ENCODE data around the gene TTC9.

The TTC9 gene

GRCh38 chr14:70663707-70664179 lies 22.0 kb downstream of the TTC9 start:
- Histone ChIP-seq H3K36me3 (ENCODE audit: insufficient read depth, low read length) (0 out of 2 replicates have a peak, but pooled peaks cover 5% of the 10 kb centered on the region), H4K20me1 (ENCODE audit: insufficient read depth, low read length, poor library complexity, severe bottlenecking) (no peaks in the 10 kb centered on the region), H3K79me2 (ENCODE audit: insufficient read depth, low read length) (peaks cover 12% of the 10 kb centered on the region; the same call in 1 of the 2 replicates), H3K4me3 (ENCODE audit: low read length, poor library complexity, severe bottlenecking) (no peak overlapping the region), H2AFZ (ENCODE audit: low read length) (no peak overlapping the region), H3K9me3 (ENCODE audit: insufficient read depth, low read depth, low read length) (no peaks in the 10 kb centered on the region), H3K9me2 (replicated peaks; ENCODE audit: low read depth, low read length) (no peaks in the 10 kb centered on the region), H3F3A (ENCODE audit: low read depth) (no peaks in the 10 kb centered on the region), H3K4me1 (ENCODE audit: insufficient read depth, low read length, poor library complexity, severe bottlenecking) (peaks cover 35% of the 10 kb centered on the region), H3K27me3 (ENCODE audit: insufficient read depth, low read length, poor library complexity, severe bottlenecking) (no peaks in the 10 kb centered on the region), H3K4me2 (ENCODE audit: low read depth, low read length, poor library complexity, severe bottlenecking) (no peak overlapping the region), H3K9ac (ENCODE audit: low read depth, low read length, poor library complexity, severe bottlenecking) (no peak overlapping the region)
- TF ChIP-seq EZH2phosphoT487 (IDR thresholded peaks at IDR 0.05; ENCODE audit: borderline replicate concordance) = no peak
- TF ChIP-seq CTCF (conservative IDR thresholded peaks at IDR 0.05; ENCODE audit: low read length) = no peak

GRCh38 chr14:70664698-70665447 lies 23.2 kb downstream of the TTC9 start:
- TF ChIP-seq CTCF (conservative IDR thresholded peaks at IDR 0.05; ENCODE audit: low read length) (no peak), EZH2phosphoT487 (IDR thresholded peaks at IDR 0.05; ENCODE audit: borderline replicate concordance) (no peak)
- Histone ChIP-seq H3F3A (ENCODE audit: low read depth) (no peaks in the 10 kb centered on the region), H3K79me2 (ENCODE audit: insufficient read depth, low read length) (peaks cover 6% of the 10 kb centered on the region; the same call in 1 of the 2 replicates), H3K27me3 (ENCODE audit: insufficient read depth, low read length, poor library complexity, severe bottlenecking) (no peaks in the 10 kb centered on the region), H3K9me2 (replicated peaks; ENCODE audit: low read depth, low read length) (no peaks in the 10 kb centered on the region), H3K9me3 (ENCODE audit: insufficient read depth, low read depth, low read length) (no peaks in the 10 kb centered on the region), H2AFZ (ENCODE audit: low read length) (no peak overlapping the region), H3K9ac (ENCODE audit: low read depth, low read length, poor library complexity, severe bottlenecking) (no peak overlapping the region), H3K4me3 (ENCODE audit: low read length, poor library complexity, severe bottlenecking) (no peak overlapping the region), H3K4me1 (ENCODE audit: insufficient read depth, low read length, poor library complexity, severe bottlenecking) (peaks cover 23% of the 10 kb centered on the region), H3K4me2 (ENCODE audit: low read depth, low read length, poor library complexity, severe bottlenecking) (no peak overlapping the region), H3K36me3 (ENCODE audit: insufficient read depth, low read length) (0 out of 2 replicates have a peak, but pooled peaks cover 5% of the 10 kb centered on the region), H4K20me1 (ENCODE audit: insufficient read depth, low read length, poor library complexity, severe bottlenecking) (no peaks in the 10 kb centered on the region)

- H3K4me1 ChIP-seq (ENCODE audit: insufficient read depth, low read length, poor library complexity, severe bottlenecking) = peaks cover 18% of the 10 kb centered on the region
- H3K9me2 ChIP-seq (replicated peaks; ENCODE audit: low read depth, low read length) = no peaks in the 10 kb centered on the region
- H3K36me3 ChIP-seq (ENCODE audit: insufficient read depth, low read length) = peaks cover 12% of the 10 kb centered on the region; the same call in 1 of the 2 replicates
- no peak overlapping the region for H3K9ac ChIP-seq (ENCODE audit: low read depth, low read length, poor library complexity, severe bottlenecking)
- H3K4me3 ChIP-seq (ENCODE audit: low read length, poor library complexity, severe bottlenecking) = no peak overlapping the region
- no peaks in the 10 kb centered on the region for H3F3A ChIP-seq (ENCODE audit: low read depth)
- H2AFZ ChIP-seq (ENCODE audit: low read length) = no peak overlapping the region
- no peaks in the 10 kb centered on the region for H3K79me2 ChIP-seq (ENCODE audit: insufficient read depth, low read length)
- no peaks in the 10 kb centered on the region for H3K9me3 ChIP-seq (ENCODE audit: insufficient read depth, low read depth, low read length)
- no peaks in the 10 kb centered on the region for H4K20me1 ChIP-seq (ENCODE audit: insufficient read depth, low read length, poor library complexity, severe bottlenecking)
- TF ChIP-seq EZH2phosphoT487 (IDR thresholded peaks at IDR 0.05; ENCODE audit: borderline replicate concordance) (no peak), CTCF (conservative IDR thresholded peaks at IDR 0.05; ENCODE audit: low read length) (no peak)
- H3K4me2 ChIP-seq (ENCODE audit: low read depth, low read length, poor library complexity, severe bottlenecking) = no peak overlapping the region
- H3K27me3 ChIP-seq (ENCODE audit: insufficient read depth, low read length, poor library complexity, severe bottlenecking) = no peaks in the 10 kb centered on the region
Observed at GRCh38 chr14:70665448-70666360, 24.0 kb downstream of the TTC9 start.

Measured in Loucy (cell line).